Cardiac muscle cell (in vitro differentiated cells and primary cell): ENCODE results near the gene ANKH. TPM values are rescaled to one million over a fixed set of nuclear protein-coding genes. Genes with fewer than 3 reads are reported as not detected.

Experiments used
- DNase-seq, 2 donors: peaks; one replicate each; pipeline versions ENCODE4 v3.0.0 to v3.0.0-alpha.2; 2010 to 2017; ENCODE audit warnings: low read depth in 1 of 2, low spot score in 1 of 2
- H3K27ac ChIP-seq: fragments of 200-600 bp; sonication (generic); 2 replicates; pipeline ENCODE4 v1.5.1; 2016
- H3K27me3 ChIP-seq: fragments of 200-600 bp; sonication (generic); 2 replicates; pipeline ENCODE4 v1.6.0; 2016; ENCODE audit warnings: control low read depth
- H3K36me3 ChIP-seq: fragments of 200-600 bp; sonication (generic); 2 replicates; pipeline ENCODE4 v1.5.1; 2016; ENCODE audit warnings: control low read depth
- H3K4me1 ChIP-seq: fragments of 200-600 bp; sonication (generic); 2 replicates; pipeline ENCODE4 v1.8.1; 2017; ENCODE audit warnings: low read depth, mild to moderate bottlenecking, mixed run types
- H3K4me3 ChIP-seq: fragments of 200-600 bp; sonication (generic); 2 replicates; pipeline ENCODE4 v1.5.1; 2016; ENCODE audit warnings: mild to moderate bottlenecking
- H3K9me3 ChIP-seq: fragments of 200-600 bp; sonication (generic); 2 replicates; pipeline ENCODE4 v1.5.1; 2017; ENCODE audit warnings: low read depth, mild to moderate bottlenecking, control low read depth
- CTCF ChIP-seq: IDR thresholded peaks from 2 replicates; pipeline ENCODE4 v1.5.1; 2012; ENCODE audit warnings: low read depth, mild to moderate bottlenecking, low read length
- polyA plus RNA-seq: library from polyadenylated mRNA; unstranded; fragments of >200 nt; fragmentation: Nextera tagmentation; extraction: Ambion mirVana; gene quantifications from 2 replicates; pipeline ENCODE4 v1.2.1, GENCODE V29; 2016
- total RNA-seq: library from RNA; depleted of rRNA; stranded (reverse); fragments of >200 nt; gene quantifications from 2 replicates; pipeline ENCODE4 v1.2.3, GENCODE V29; 2016

The ANKH gene
- total and polyA plus RNA-seq, 2 experiments from 2014 or later: 26.6 to 48.1 TPM

- Histone ChIP-seq H3K4me1 (peaks cover 26% of the 10 kb centered on the region), H3K36me3 (no peaks in the 10 kb centered on the region), H3K27ac (no peak overlapping the region), H3K9me3 (no peaks in the 10 kb centered on the region), H3K4me3 (no peak overlapping the region), H3K27me3 (no peaks in the 10 kb centered on the region)
- TF ChIP-seq CTCF: no peak
- peak in 1 of 2 donors; percentile 44 for DNase-seq
Measured at GRCh38 chr5:14726066-14726838, 145.3 kb downstream of the ANKH start.

GRCh38 chr5:14724633-14725032, 146.9 kb downstream of the ANKH start:
- no peak overlapping the region for H3K4me3 ChIP-seq
- no peak overlapping the region for H3K27ac ChIP-seq
- no peak for TF ChIP-seq CTCF
- H3K27me3 ChIP-seq: no peaks in the 10 kb centered on the region
- peaks cover 26% of the 10 kb centered on the region for H3K4me1 ChIP-seq
- no peaks in the 10 kb centered on the region for H3K9me3 ChIP-seq
- H3K36me3 ChIP-seq: no peaks in the 10 kb centered on the region
- no peak for DNase-seq

- Histone ChIP-seq H3K27ac (no peak overlapping the region), H3K9me3 (no peaks in the 10 kb centered on the region), H3K27me3 (no peaks in the 10 kb centered on the region), H3K4me3 (no peak overlapping the region), H3K36me3 (no peaks in the 10 kb centered on the region), H3K4me1 (peaks cover 26% of the 10 kb centered on the region)
- DNase-seq: no peak
- no peak for TF ChIP-seq CTCF
Measured at GRCh38 chr5:14723701-14724132, 147.9 kb downstream of the ANKH start.

- no peak overlapping the region for H3K27ac ChIP-seq
- no peak for DNase-seq
- no peaks in the 10 kb centered on the region for H3K9me3 ChIP-seq
- peaks cover 20% of the 10 kb centered on the region for H3K4me1 ChIP-seq
- no peaks in the 10 kb centered on the region for H3K27me3 ChIP-seq
- no peak for TF ChIP-seq CTCF
- H3K36me3 ChIP-seq: no peaks in the 10 kb centered on the region
- H3K4me3 ChIP-seq: no peak overlapping the region
Measured at GRCh38 chr5:14722923-14723322, 148.7 kb downstream of the ANKH start.

GRCh38 chr5:14721990-14722656, 149.5 kb downstream of the ANKH start:
- H3K9me3 ChIP-seq: no peaks in the 10 kb centered on the region
- H3K27me3 ChIP-seq: no peaks in the 10 kb centered on the region
- no peak overlapping the region for H3K27ac ChIP-seq
- no peak overlapping the region for H3K4me3 ChIP-seq
- no peaks in the 10 kb centered on the region for H3K36me3 ChIP-seq
- peaks cover 14% of the 10 kb centered on the region for H3K4me1 ChIP-seq
- no peak for TF ChIP-seq CTCF
- no peak for DNase-seq
